ENCODE data around the gene COL7A1. TPM values are rescaled to one million over a fixed set of nuclear protein-coding genes. Genes with fewer than 3 reads are reported as not detected.

The COL7A1 gene
- total and polyA plus RNA-seq, 2 of the 13 experiments (the other 11 are each of a cell fraction or from before 2014, with no cell fraction given): 2.7 to 11.7 TPM

- TF ChIP-seq CEBPB (IDR thresholded peaks at IDR 0.05; ENCODE audit: borderline replicate concordance, low read depth, low read length) (no peak), ZNF7 (CRISPR knock-in tag; IDR thresholded peaks at IDR 0.05) (no peak), ZNF451 (CRISPR knock-in tag; IDR thresholded peaks at IDR 0.05) (no peak), ARID3A (IDR thresholded peaks at IDR 0.05; ENCODE audit: low read depth, low read length) (no peak), ZNF562 (CRISPR knock-in tag; IDR thresholded peaks at IDR 0.05; ENCODE audit: borderline replicate concordance) (no peak), KDM3A (CRISPR knock-in tag; IDR thresholded peaks at IDR 0.05; ENCODE audit: low read depth) (no peak), MIER2 (CRISPR knock-in tag; IDR thresholded peaks at IDR 0.05) (no peak), KDM5A (IDR thresholded peaks at IDR 0.05; ENCODE audit: borderline replicate concordance, low read length) (no peak; the same call in 1 of the 2 replicates), ZNF761 (CRISPR knock-in tag; conservative IDR thresholded peaks at IDR 0.05) (no peak), ZBTB42 (CRISPR knock-in tag; IDR thresholded peaks at IDR 0.05) (0 out of 2 replicates have a peak, but pooled peaks have one; percentile 52), ZNF10 (CRISPR knock-in tag; IDR thresholded peaks at IDR 0.05; ENCODE audit: borderline replicate concordance, low read depth) (no peak), NR2C2 (CRISPR knock-in tag; IDR thresholded peaks at IDR 0.05; ENCODE audit: borderline replicate concordance) (no peak), GLMP (CRISPR knock-in tag; IDR thresholded peaks at IDR 0.05; ENCODE audit: borderline replicate concordance) (no peak), THAP11 (CRISPR knock-in tag; IDR thresholded peaks at IDR 0.05) (no peak), MXI1 (IDR thresholded peaks at IDR 0.05; ENCODE audit: borderline replicate concordance, low read depth, low read length) (no peak), KDM4B (CRISPR knock-in tag; IDR thresholded peaks at IDR 0.05) (no peak; the same call in 1 of the 2 replicates), YEATS2 (CRISPR knock-in tag; IDR thresholded peaks at IDR 0.05; ENCODE audit: borderline replicate concordance) (no peak), TFAP4 (IDR thresholded peaks at IDR 0.05; ENCODE audit: borderline replicate concordance, low read depth) (no peak)
- TF ChIP-seq, protein P1, sequence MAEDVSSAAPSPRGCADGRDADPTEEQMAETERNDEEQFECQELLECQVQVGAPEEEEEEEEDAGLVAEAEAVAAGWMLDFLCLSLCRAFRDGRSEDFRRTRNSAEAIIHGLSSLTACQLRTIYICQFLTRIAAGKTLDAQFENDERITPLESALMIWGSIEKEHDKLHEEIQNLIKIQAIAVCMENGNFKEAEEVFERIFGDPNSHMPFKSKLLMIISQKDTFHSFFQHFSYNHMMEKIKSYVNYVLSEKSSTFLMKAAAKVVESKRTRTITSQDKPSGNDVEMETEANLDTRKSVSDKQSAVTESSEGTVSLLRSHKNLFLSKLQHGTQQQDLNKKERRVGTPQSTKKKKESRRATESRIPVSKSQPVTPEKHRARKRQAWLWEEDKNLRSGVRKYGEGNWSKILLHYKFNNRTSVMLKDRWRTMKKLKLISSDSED (CRISPR knock-in tag; IDR thresholded peaks at IDR 0.05): no peak
- TF ChIP-seq, protein P2, sequence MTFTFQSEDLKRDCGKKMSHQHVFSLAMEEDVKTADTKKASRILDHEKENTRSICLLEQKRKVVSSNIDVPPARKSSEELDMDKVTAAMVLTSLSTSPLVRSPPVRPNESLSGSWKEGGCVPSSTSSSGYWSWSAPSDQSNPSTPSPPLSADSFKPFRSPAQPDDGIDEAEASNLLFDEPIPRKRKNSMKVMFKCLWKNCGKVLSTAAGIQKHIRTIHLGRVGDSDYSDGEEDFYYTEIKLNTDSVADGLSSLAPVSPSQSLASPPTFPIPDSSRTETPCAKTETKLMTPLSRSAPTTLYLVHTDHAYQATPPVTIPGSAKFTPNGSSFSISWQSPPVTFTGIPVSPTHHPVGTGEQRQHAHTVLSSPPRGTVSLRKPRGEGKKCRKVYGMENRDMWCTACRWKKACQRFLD (CRISPR knock-in tag; IDR thresholded peaks at IDR 0.05; ENCODE audit: borderline replicate concordance): no peak
- TF ChIP-seq, protein P3, sequence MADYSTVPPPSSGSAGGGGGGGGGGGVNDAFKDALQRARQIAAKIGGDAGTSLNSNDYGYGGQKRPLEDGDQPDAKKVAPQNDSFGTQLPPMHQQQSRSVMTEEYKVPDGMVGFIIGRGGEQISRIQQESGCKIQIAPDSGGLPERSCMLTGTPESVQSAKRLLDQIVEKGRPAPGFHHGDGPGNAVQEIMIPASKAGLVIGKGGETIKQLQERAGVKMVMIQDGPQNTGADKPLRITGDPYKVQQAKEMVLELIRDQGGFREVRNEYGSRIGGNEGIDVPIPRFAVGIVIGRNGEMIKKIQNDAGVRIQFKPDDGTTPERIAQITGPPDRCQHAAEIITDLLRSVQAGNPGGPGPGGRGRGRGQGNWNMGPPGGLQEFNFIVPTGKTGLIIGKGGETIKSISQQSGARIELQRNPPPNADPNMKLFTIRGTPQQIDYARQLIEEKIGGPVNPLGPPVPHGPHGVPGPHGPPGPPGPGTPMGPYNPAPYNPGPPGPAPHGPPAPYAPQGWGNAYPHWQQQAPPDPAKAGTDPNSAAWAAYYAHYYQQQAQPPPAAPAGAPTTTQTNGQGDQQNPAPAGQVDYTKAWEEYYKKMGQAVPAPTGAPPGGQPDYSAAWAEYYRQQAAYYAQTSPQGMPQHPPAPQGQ (CRISPR knock-in tag; IDR thresholded peaks at IDR 0.05; ENCODE audit: borderline replicate concordance): no peak
Measured at GRCh38 chr3:48555949-48556795, 39.0 kb downstream of the COL7A1 start (continued).

Measured in HepG2 (cell line).